Left renal cortex interstitium (tissue), 4 donors: Measurements from ENCODE around the gene ABCA1. TPM values are rescaled to one million over a fixed set of nuclear protein-coding genes. Genes with fewer than 3 reads are reported as not detected.

Experiments used
- DNase-seq, 4 donors: peaks; one replicate each; pipeline ENCODE4 v3.0.0-alpha.2; 2013; ENCODE audit warnings: low read depth in 4 of 4, low spot score in 2 of 4, missing footprints in 1 of 4
- polyA plus RNA-seq, 4 donors: library from polyadenylated mRNA; unstranded; fragments of 120-200 nt; gene quantifications; one replicate each; pipeline ENCODE4 v1.2.1, GENCODE V29; 2013; ENCODE audit not compliant: insufficient read length in 4 of 4

ABCA1 gene
- polyA plus RNA-seq, 4 donors = 7.2 to 12.0 (median 8.7) TPM

GRCh38 chr9:104808035-104808614, 119.8 kb downstream of the ABCA1 start:
- no peak for DNase-seq

GRCh38 chr9:104805441-104805840, 122.5 kb downstream of the ABCA1 start:
- no peak for DNase-seq

- no peak for DNase-seq
Observed at GRCh38 chr9:104802906-104803305, 125.0 kb downstream of the ABCA1 start.

GRCh38 chr9:104802110-104802509, 125.8 kb downstream of the ABCA1 start:
- DNase-seq = no peak

GRCh38 chr9:104800068-104800785, 127.7 kb downstream of the ABCA1 start:
- no peak for DNase-seq

GRCh38 chr9:104798209-104798995, 129.6 kb downstream of the ABCA1 start:
- no peak for DNase-seq

- DNase-seq = no peak
Observed at GRCh38 chr9:104795857-104796256, 132.1 kb downstream of the ABCA1 start.

- DNase-seq = no peak
Observed at GRCh38 chr9:104795082-104795481, 132.9 kb downstream of the ABCA1 start.

GRCh38 chr9:104794070-104794469, 133.9 kb downstream of the ABCA1 start:
- no peak for DNase-seq

GRCh38 chr9:104788251-104788650, 139.7 kb downstream of the ABCA1 start:
- no peak for DNase-seq

GRCh38 chr9:104787306-104788015, 140.5 kb downstream of the ABCA1 start:
- no peak for DNase-seq

GRCh38 chr9:104786293-104786692, 141.7 kb downstream of the ABCA1 start:
- no peak for DNase-seq

- DNase-seq = no peak
Observed at GRCh38 chr9:104784098-104784497, 143.9 kb downstream of the ABCA1 start.

- DNase-seq = no peak
Observed at GRCh38 chr9:104783588-104783987, 144.4 kb downstream of the ABCA1 start.

- peak in 1 of 4 donors; percentile 27 for DNase-seq
Observed at GRCh38 chr9:104780796-104781395, 147.1 kb downstream of the ABCA1 start.

GRCh38 chr9:104779946-104780535, 147.9 kb downstream of the ABCA1 start:
- no peak for DNase-seq

GRCh38 chr9:104779334-104779733, 148.6 kb downstream of the ABCA1 start:
- DNase-seq = no peak

- no peak for DNase-seq
Observed at GRCh38 chr9:104778802-104779201, 149.2 kb downstream of the ABCA1 start.

- DNase-seq = no peak
Observed at GRCh38 chr9:104776797-104777196, 151.2 kb downstream of the ABCA1 start.

GRCh38 chr9:104775976-104776375, 152.0 kb downstream of the ABCA1 start:
- DNase-seq = no peak
